B cell (primary cell): Measurements from ENCODE around the gene SDHAF2.
A peak's percentile ranks its signal among the peaks of the same experiment; 100 is the strongest.

ENCODE experiments used
- CTCF ChIP-seq: fragments of 200-600 bp; IDR thresholded peaks from one replicate; pipeline ENCODE4 v1.8.0; 2022; ENCODE audit warnings: antibody characterized with exemption, mild to moderate bottlenecking
- EZH2 ChIP-seq: IDR thresholded peaks from 2 replicates; pipeline ENCODE4 v1.6.1; 2012; ENCODE audit warnings: borderline replicate concordance, low read depth, mild to moderate bottlenecking, moderate library complexity, low read length; ENCODE audit not compliant: insufficient read depth, poor library complexity, severe bottlenecking

GRCh38 chr11:61477727-61478148, 47.8 kb downstream of the SDHAF2 start:
- peak; percentile 95 for TF ChIP-seq CTCF
- no peak for TF ChIP-seq EZH2
